Measurements from ENCODE around the gene SPAG8. TPM values are rescaled to one million over a fixed set of nuclear protein-coding genes. Genes with fewer than 3 reads are reported as not detected.
A peak's percentile ranks its signal among the peaks of the same experiment; 100 is the strongest.

SPAG8 gene
- total RNA-seq, 1 donor from 2014 or later: 0.21 TPM

GRCh38 chr9:35791297-35791921, 20.7 kb downstream of the SPAG8 start, which contains the start of gene NPR2:
NPR2 (plus strand) TSS chr9:35791591; CDS start chr9:35792409, 818 bp downstream.
- no peak for DNase-seq
- intact Hi-C loops (cut with micrococcal nuclease): loop anchor here (2.0 kb wide), 2 partner anchors 23 to 35 kb away; partner anchors contain the start of gene HINT2
- no peak within 1 kb of the TSS for H3K4me3 Mint-ChIP-seq
- H3K4me1 Mint-ChIP-seq: peaks cover 17% of the 10 kb centered on the region
- no peaks in the 10 kb centered on the region for H3K27me3 Mint-ChIP-seq
- H3K27ac Mint-ChIP-seq: no peak within 1 kb of the TSS
- no peaks in the 10 kb centered on the region for H3K9me3 Mint-ChIP-seq
- H3K36me3 Mint-ChIP-seq (ENCODE audit: low read depth): peaks cover 12% of the 10 kb centered on the region

DNA sequence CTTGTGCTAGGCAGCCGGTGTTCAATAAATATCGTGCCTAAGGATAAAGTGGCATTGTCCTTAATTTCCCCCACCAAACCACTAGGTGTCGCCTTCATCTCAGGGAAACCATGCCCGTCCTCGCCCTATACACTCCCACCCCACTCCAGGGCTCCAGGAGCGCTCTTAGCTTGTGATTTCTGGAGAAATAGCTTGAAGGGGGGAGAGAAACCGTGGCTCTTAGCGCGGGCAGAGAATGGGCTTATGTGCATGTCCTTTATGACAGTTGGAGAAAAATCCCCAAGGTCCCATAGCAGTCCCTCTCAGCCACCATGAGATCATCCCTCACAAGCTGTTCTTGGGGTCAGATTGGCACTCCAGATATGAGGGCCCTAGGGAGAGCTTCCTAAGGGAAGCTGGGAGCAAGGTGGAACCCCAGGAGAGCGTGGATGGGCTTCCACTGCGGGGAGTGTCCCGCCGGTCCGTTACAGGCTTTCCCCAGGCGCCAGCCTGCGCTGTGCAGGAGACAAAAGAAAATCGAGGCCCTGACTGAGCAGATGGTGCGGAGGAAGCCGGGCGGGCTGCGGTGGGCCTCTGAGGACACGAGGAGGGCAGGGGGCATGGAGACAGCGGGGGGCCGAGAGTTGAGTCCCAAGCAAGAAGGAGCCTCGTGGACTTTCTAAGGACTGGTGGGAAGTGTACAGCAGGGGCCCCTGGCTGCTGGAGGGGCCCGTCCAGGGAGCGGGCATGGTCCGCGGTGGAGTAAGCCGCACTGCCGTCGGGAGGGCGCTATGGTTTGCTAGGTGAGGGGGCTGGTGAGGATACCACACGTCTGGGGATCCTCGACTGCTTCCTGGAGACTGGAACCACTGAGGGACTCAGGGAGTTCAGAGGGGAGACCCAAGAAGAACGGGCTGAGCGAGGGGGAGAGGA, 21.4 kb downstream of the SPAG8 start:
- H3K4me1 Mint-ChIP-seq: peaks cover 17% of the 10 kb centered on the region
- H3K4me3 Mint-ChIP-seq: no peak overlapping the region
- no peaks in the 10 kb centered on the region for H3K27me3 Mint-ChIP-seq
- H3K27ac Mint-ChIP-seq: no peak overlapping the region
- no peaks in the 10 kb centered on the region for H3K9me3 Mint-ChIP-seq
- peak; percentile 87 for DNase-seq
- intact Hi-C loops (cut with micrococcal nuclease): loop anchor here (1.0 to 2.0 kb wide), 3 partner anchors 24 to 92 kb away; partner anchors contain the start of gene HINT2
- H3K36me3 Mint-ChIP-seq (ENCODE audit: low read depth): peaks cover 18% of the 10 kb centered on the region

DNA sequence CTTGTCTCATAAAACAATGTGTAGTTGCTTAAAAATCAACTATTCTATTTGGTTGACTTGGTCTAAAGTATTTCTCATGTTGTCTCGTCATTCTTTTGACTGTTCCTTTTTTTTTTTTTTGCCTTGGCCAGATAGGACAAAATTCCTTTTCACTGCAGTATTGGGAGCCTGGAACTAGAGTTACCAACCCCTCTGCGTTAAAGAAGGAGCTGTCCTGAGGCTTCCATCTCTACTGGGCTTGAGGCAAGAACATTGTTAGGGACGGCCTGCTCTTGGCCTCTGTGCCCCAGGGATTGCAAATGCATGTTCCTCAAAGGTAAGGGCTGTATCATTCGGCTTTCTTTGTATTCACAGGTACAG, 22.1 kb downstream of the SPAG8 start:
- Mint-ChIP-seq H3K27ac (no peak overlapping the region), H3K36me3 (ENCODE audit: low read depth) (peaks cover 19% of the 10 kb centered on the region)
- intact Hi-C loops (cut with micrococcal nuclease): loop anchor here (1.0 to 2.0 kb wide), 3 partner anchors 25 to 92 kb away; partner anchors contain the start of gene HINT2

GRCh38 chr9:35789541-35789940, 22.5 kb downstream of the SPAG8 start:
- Mint-ChIP-seq H3K36me3 (ENCODE audit: low read depth) (peaks cover 19% of the 10 kb centered on the region), H3K27me3 (no peaks in the 10 kb centered on the region), H3K4me1 (peaks cover 13% of the 10 kb centered on the region), H3K4me3 (no peak overlapping the region), H3K9me3 (no peaks in the 10 kb centered on the region), H3K27ac (no peak overlapping the region)
- no peak for DNase-seq
- intact Hi-C loops (cut with micrococcal nuclease): no loop called here

More for the DNA sequence above, 22.1 kb downstream of the SPAG8 start:
- no peak overlapping the region for H3K4me3 Mint-ChIP-seq
- DNase-seq: no peak
- no peaks in the 10 kb centered on the region for H3K27me3 Mint-ChIP-seq
- H3K9me3 Mint-ChIP-seq: no peaks in the 10 kb centered on the region
- H3K4me1 Mint-ChIP-seq: peaks cover 14% of the 10 kb centered on the region

DNA sequence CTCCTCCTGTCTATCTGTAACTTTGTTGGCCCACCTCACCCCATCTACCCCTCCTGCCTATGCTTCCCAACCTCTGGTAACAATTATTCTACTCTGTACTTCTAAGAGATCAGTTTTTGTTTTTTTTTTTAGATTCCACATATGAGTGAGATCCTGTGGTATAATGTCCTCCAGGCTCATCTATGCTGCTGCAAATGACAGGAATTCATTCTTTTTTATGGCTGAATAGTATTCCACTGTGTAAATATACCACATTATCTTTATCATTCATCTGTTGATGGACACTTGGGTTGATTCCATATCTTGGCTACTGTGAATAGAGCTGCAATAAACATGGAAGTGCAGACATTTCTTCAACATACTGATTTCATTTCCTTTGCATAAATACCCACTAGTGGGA, 28.6 kb downstream of the SPAG8 start:
- Mint-ChIP-seq H3K4me3 (no peak overlapping the region), H3K27me3 (no peaks in the 10 kb centered on the region), H3K9me3 (no peaks in the 10 kb centered on the region), H3K27ac (no peak overlapping the region), H3K36me3 (ENCODE audit: low read depth) (peaks cover 37% of the 10 kb centered on the region), H3K4me1 (no peaks in the 10 kb centered on the region)
- intact Hi-C loops (cut with micrococcal nuclease): no loop called here
- no peak for DNase-seq

- no peak overlapping the region for H3K27ac Mint-ChIP-seq
- H3K4me3 Mint-ChIP-seq: no peak overlapping the region
- no peaks in the 10 kb centered on the region for H3K27me3 Mint-ChIP-seq
- H3K4me1 Mint-ChIP-seq: peaks cover 2% of the 10 kb centered on the region
- peaks cover 26% of the 10 kb centered on the region for H3K36me3 Mint-ChIP-seq (ENCODE audit: low read depth)
- no peaks in the 10 kb centered on the region for H3K9me3 Mint-ChIP-seq
- no peak for DNase-seq
- intact Hi-C loops (cut with micrococcal nuclease): no loop called here
These were observed 31.0 kb downstream of the SPAG8 start for GRCh38 chr9:35781066-35781465.

DNA sequence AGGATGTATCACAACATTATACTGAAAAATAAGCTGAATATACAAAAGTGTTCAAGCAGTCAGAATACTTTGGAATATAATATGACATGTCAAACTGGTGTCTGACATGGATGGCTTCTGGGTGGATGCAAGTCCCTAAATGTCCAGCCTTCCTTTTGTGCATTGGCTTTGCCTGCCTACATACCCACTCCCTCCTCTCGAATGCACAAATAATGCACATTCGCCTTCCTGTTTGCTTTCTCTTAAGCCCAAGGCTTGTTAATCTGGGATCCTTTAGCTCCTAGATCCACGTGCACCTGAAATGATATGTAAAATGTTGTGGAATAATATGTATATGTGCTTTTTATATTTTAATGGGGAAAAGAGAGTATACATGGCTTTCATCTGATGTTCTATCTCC, 33.6 kb downstream of the SPAG8 start:
- Mint-ChIP-seq H3K4me3 (no peak overlapping the region), H3K9me3 (no peaks in the 10 kb centered on the region), H3K4me1 (peaks cover 8% of the 10 kb centered on the region), H3K27ac (no peak overlapping the region), H3K27me3 (no peaks in the 10 kb centered on the region), H3K36me3 (ENCODE audit: low read depth) (peaks cover 12% of the 10 kb centered on the region)
- no peak for DNase-seq
- intact Hi-C loops (cut with micrococcal nuclease): no loop called here

GRCh38 chr9:35776018-35776417, 36.0 kb downstream of the SPAG8 start:
- Mint-ChIP-seq H3K36me3 (ENCODE audit: low read depth) (peaks cover 9% of the 10 kb centered on the region), H3K4me3 (no peak overlapping the region), H3K4me1 (peaks cover 8% of the 10 kb centered on the region), H3K27me3 (no peaks in the 10 kb centered on the region), H3K27ac (peak overlapping the region; percentile 84), H3K9me3 (no peaks in the 10 kb centered on the region)
- intact Hi-C loops (cut with micrococcal nuclease): no loop called here
- no peak for DNase-seq

DNA sequence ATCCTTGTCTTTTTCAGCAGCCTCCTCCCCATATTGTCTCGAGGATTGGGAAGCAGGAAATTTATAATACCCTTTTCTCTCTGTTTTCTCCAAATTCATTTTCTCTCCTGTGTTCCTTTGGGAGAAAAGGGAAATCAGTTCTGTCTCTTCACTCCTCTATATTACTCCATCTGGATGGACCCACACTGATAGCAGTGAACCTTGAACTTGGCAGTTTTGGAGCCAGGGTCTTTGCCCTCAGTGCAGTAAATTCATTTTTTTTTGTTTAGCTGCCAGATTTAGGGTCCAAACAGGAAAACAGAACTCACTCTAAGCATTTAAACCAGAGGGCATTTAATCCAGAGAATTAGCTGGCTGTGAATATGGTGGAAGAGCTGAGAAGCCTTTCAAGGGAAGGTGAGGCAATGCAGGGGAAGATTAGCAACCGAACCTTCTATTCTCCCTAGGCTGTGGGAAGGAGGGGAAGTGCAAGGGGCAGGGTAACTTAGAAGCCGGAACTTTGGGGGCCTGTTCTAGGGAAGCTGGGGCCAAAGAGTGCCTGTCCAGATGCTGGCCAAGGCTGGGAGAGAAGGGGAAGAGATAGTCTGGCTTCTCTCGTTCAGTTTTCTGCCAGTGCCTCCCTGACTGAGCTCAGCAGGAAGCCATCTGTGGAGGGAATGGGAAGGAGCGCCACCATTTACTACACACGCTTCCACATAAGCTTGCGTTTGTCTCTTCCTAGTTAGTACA, 37.0 kb downstream of the SPAG8 start:
- H3K4me3 Mint-ChIP-seq: no peak overlapping the region
- no peak overlapping the region for H3K27ac Mint-ChIP-seq
- H3K4me1 Mint-ChIP-seq: peaks cover 8% of the 10 kb centered on the region
- intact Hi-C loops (cut with micrococcal nuclease): no loop called here
- no peaks in the 10 kb centered on the region for H3K27me3 Mint-ChIP-seq
- H3K9me3 Mint-ChIP-seq: no peaks in the 10 kb centered on the region
- DNase-seq: no peak
- peaks cover 3% of the 10 kb centered on the region for H3K36me3 Mint-ChIP-seq (ENCODE audit: low read depth)

DNA sequence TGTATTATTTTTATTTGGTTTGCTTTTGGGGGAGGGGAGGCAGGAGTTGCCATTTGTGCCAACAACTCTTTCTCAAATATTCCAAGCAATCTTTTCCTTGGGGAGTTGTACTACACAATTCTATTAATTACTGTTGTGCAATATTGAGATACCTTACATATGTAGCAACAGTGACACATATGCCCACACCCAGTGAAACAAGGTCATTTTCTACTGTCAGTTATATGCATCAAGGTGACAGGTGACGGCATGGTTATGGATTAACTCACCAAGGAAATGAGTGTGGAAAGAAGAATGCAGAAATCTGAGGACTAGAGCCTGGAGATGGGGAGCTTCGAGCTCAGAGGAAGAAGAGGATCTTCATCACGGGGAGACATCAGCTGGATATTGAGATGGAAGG, 40.1 kb downstream of the SPAG8 start:
- DNase-seq: no peak
- Mint-ChIP-seq H3K4me3 (no peak overlapping the region), H3K9me3 (no peaks in the 10 kb centered on the region), H3K27ac (no peak overlapping the region), H3K27me3 (no peaks in the 10 kb centered on the region), H3K4me1 (peaks cover 8% of the 10 kb centered on the region), H3K36me3 (ENCODE audit: low read depth) (no peaks in the 10 kb centered on the region)
- intact Hi-C loops (cut with micrococcal nuclease): no loop called here

- Mint-ChIP-seq H3K4me1 (peaks cover 8% of the 10 kb centered on the region), H3K27me3 (no peaks in the 10 kb centered on the region), H3K4me3 (no peak overlapping the region), H3K36me3 (ENCODE audit: low read depth) (no peaks in the 10 kb centered on the region), H3K27ac (no peak overlapping the region), H3K9me3 (no peaks in the 10 kb centered on the region)
- no peak for DNase-seq
- intact Hi-C loops (cut with micrococcal nuclease): no loop called here
These were observed 40.5 kb downstream of the SPAG8 start for GRCh38 chr9:35771534-35771933.

DNA sequence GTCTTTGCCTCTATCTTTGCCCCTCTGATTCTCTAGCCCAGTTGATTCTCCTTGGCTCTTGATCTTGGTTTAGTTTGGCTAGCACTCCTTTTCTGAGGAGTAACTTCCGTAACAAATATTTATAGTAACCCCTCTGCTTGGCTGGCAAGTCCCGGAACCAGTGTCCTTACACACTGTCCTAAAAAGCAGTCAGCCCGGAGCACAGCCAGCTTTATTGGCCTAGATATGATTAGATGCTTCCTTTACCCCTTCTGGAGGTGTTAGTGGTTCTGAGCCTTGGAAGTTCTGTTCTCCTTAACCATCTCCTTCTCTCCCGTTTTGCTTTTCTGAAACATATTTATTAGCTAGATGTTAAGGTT, 41.0 kb downstream of the SPAG8 start:
- H3K27ac Mint-ChIP-seq: no peak overlapping the region
- no peak for DNase-seq
- H3K9me3 Mint-ChIP-seq: no peaks in the 10 kb centered on the region
- intact Hi-C loops (cut with micrococcal nuclease): no loop called here
- H3K4me1 Mint-ChIP-seq: peaks cover 6% of the 10 kb centered on the region
- no peaks in the 10 kb centered on the region for H3K36me3 Mint-ChIP-seq (ENCODE audit: low read depth)
- no peaks in the 10 kb centered on the region for H3K27me3 Mint-ChIP-seq
- H3K4me3 Mint-ChIP-seq: no peak overlapping the region

GRCh38 chr9:35769763-35770162, 42.3 kb downstream of the SPAG8 start:
- Mint-ChIP-seq H3K36me3 (ENCODE audit: low read depth) (no peaks in the 10 kb centered on the region), H3K4me1 (no peaks in the 10 kb centered on the region), H3K27ac (no peak overlapping the region), H3K27me3 (no peaks in the 10 kb centered on the region), H3K9me3 (no peaks in the 10 kb centered on the region), H3K4me3 (no peak overlapping the region)
- no peak for DNase-seq
- intact Hi-C loops (cut with micrococcal nuclease): no loop called here

- intact Hi-C loops (cut with micrococcal nuclease): no loop called here
- peaks cover 5% of the 10 kb centered on the region for H3K36me3 Mint-ChIP-seq (ENCODE audit: low read depth)
- no peak overlapping the region for H3K4me3 Mint-ChIP-seq
- H3K27me3 Mint-ChIP-seq: no peaks in the 10 kb centered on the region
- no peaks in the 10 kb centered on the region for H3K9me3 Mint-ChIP-seq
- DNase-seq: no peak
- no peak overlapping the region for H3K27ac Mint-ChIP-seq
- H3K4me1 Mint-ChIP-seq: no peaks in the 10 kb centered on the region
These were observed 44.6 kb downstream of the SPAG8 start for GRCh38 chr9:35767458-35767857.

Measured in activated CD4-positive, alpha-beta T cell treated with anti-CD3 and anti-CD28 coated beads, Interleukin-2, amount 10 ng/mL, durations not matched to agents 24 days and 14 days (primary cell).